ENCODE measurements around the gene RAB8B.
"Not testable (repeated sequence)": the region's sequence is repeated elsewhere in the genome, so short reads cannot be mapped to it uniquely, and the experiment has no call there.

The RAB8B gene

GRCh38 chr15:63231706-63232105 is 42.3 kb downstream of the RAB8B start:
- in situ Hi-C loops (cut with MboI; ENCODE audit: low sequenced_read_pairs, unreplicated experiment): no loop called here
- TF ChIP-seq CTCF (IDR thresholded peaks at IDR 0.05; ENCODE audit: borderline replicate concordance, control extremely low read depth, extremely low read depth, insufficient read depth, missing control alignments): no peak
- DNase-seq (ENCODE audit: low spot score): no peak

GRCh38 chr15:63232405-63232804 is 43.0 kb downstream of the RAB8B start:
- in situ Hi-C loops (cut with MboI; ENCODE audit: low sequenced_read_pairs, unreplicated experiment): no loop called here
- DNase-seq (ENCODE audit: low spot score): no peak
- TF ChIP-seq CTCF (IDR thresholded peaks at IDR 0.05; ENCODE audit: borderline replicate concordance, control extremely low read depth, extremely low read depth, insufficient read depth, missing control alignments): no peak

GRCh38 chr15:63232943-63233342 is 43.5 kb downstream of the RAB8B start:
- in situ Hi-C loops (cut with MboI; ENCODE audit: low sequenced_read_pairs, unreplicated experiment): no loop called here
- no peak for TF ChIP-seq CTCF (IDR thresholded peaks at IDR 0.05; ENCODE audit: borderline replicate concordance, control extremely low read depth, extremely low read depth, insufficient read depth, missing control alignments)
- DNase-seq (ENCODE audit: low spot score): no peak

GRCh38 chr15:63233667-63234423 is 44.4 kb downstream of the RAB8B start:
- no peak for DNase-seq (ENCODE audit: low spot score)
- TF ChIP-seq CTCF (IDR thresholded peaks at IDR 0.05; ENCODE audit: borderline replicate concordance, control extremely low read depth, extremely low read depth, insufficient read depth, missing control alignments): no peak
- in situ Hi-C loops (cut with MboI; ENCODE audit: low sequenced_read_pairs, unreplicated experiment): no loop called here

- no peak for DNase-seq (ENCODE audit: low spot score)
- TF ChIP-seq CTCF (IDR thresholded peaks at IDR 0.05; ENCODE audit: borderline replicate concordance, control extremely low read depth, extremely low read depth, insufficient read depth, missing control alignments): no peak
- in situ Hi-C loops (cut with MboI; ENCODE audit: low sequenced_read_pairs, unreplicated experiment): no loop called here
Measured at GRCh38 chr15:63234451-63234870, 45.1 kb downstream of the RAB8B start.

- DNase-seq (ENCODE audit: low spot score): no peak
- in situ Hi-C loops (cut with MboI; ENCODE audit: low sequenced_read_pairs, unreplicated experiment): no loop called here
- no peak for TF ChIP-seq CTCF (IDR thresholded peaks at IDR 0.05; ENCODE audit: borderline replicate concordance, control extremely low read depth, extremely low read depth, insufficient read depth, missing control alignments)
Measured at GRCh38 chr15:63236272-63236671, 46.9 kb downstream of the RAB8B start.

- in situ Hi-C loops (cut with MboI; ENCODE audit: low sequenced_read_pairs, unreplicated experiment); DNase-seq (ENCODE audit: low spot score): not testable (repeated sequence)
Measured at GRCh38 chr15:63237086-63237485, 47.7 kb downstream of the RAB8B start.

Data from GM13976 (cell line).